ENCODE measurements around the gene WDSUB1.

Gene WDSUB1

DNA sequence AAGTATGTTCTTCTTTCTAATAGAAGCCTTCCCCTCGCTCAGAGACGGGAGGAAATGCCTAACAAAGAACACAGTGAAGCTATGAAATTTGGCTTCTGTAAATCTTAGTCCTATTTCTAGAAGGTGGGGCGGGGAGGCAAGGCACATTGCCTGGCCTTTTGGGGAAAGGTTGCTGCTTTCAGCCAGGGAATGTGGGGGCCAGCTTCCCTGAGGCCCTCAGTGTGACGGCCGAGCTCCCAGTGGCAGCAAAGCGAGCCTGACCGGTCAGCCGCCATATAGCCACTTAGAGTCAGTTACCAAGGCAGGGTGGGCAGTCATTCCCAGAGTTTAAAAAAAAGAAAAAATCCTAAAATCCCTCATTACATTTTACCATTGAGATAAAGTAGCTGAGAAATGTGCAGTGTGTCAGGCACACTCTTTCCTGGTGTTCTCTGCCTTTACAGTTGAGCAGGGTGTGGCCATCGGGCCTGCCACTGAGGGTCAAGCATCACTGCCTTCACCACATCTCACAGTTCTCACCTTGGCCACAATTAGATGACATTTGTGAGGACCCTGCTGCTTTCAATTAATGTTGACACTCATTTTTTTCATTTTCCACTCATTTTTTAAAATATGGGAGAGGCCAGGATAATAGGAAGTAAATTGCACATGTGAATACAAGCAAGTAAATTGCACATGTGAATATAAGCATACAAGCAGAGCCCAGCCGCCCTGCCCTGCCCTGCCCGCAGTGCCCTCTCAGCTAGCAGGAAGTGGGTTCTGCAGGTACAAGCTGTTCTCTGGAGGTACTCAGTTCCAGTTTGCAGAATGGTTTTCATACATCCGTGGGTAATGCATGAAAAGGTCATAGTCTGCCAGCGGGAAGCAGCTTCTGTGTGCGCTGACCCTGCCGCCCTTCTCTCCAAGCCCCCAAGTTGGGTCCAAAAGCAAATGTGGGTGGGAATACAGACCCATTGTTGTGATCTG lies 76.9 kb downstream of the WDSUB1 start:
- Histone ChIP-seq H3K4me3 (replicated peaks; ENCODE audit: insufficient read depth, low read length) (no peak overlapping the region), H3K27ac (replicated peaks) (no peak overlapping the region), H3K27me3 (ENCODE audit: insufficient read depth, poor library complexity, severe bottlenecking) (no peaks in the 10 kb centered on the region)
- no peak for DNase-seq (ENCODE audit: low read depth in 1 of 2, low spot score in 1 of 2)
- TF ChIP-seq CTCF (IDR thresholded peaks at IDR 0.05; ENCODE audit: insufficient read depth, low read length) (no peak), SPI1 (IDR thresholded peaks at IDR 0.05; ENCODE audit: borderline replicate concordance, low read depth) (no peak), POLR2AphosphoS5 (IDR thresholded peaks at IDR 0.05; ENCODE audit: low read depth) (no peak)
- TF ChIP-seq, protein P1, sequence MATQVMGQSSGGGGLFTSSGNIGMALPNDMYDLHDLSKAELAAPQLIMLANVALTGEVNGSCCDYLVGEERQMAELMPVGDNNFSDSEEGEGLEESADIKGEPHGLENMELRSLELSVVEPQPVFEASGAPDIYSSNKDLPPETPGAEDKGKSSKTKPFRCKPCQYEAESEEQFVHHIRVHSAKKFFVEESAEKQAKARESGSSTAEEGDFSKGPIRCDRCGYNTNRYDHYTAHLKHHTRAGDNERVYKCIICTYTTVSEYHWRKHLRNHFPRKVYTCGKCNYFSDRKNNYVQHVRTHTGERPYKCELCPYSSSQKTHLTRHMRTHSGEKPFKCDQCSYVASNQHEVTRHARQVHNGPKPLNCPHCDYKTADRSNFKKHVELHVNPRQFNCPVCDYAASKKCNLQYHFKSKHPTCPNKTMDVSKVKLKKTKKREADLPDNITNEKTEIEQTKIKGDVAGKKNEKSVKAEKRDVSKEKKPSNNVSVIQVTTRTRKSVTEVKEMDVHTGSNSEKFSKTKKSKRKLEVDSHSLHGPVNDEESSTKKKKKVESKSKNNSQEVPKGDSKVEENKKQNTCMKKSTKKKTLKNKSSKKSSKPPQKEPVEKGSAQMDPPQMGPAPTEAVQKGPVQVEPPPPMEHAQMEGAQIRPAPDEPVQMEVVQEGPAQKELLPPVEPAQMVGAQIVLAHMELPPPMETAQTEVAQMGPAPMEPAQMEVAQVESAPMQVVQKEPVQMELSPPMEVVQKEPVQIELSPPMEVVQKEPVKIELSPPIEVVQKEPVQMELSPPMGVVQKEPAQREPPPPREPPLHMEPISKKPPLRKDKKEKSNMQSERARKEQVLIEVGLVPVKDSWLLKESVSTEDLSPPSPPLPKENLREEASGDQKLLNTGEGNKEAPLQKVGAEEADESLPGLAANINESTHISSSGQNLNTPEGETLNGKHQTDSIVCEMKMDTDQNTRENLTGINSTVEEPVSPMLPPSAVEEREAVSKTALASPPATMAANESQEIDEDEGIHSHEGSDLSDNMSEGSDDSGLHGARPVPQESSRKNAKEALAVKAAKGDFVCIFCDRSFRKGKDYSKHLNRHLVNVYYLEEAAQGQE (IDR thresholded peaks at IDR 0.05; ENCODE audit: insufficient replicate concordance, low read depth), result no peak

- Histone ChIP-seq H3K4me3 (replicated peaks; ENCODE audit: insufficient read depth, low read length) (no peak overlapping the region), H3K27ac (replicated peaks) (no peak overlapping the region), H3K27me3 (ENCODE audit: insufficient read depth, poor library complexity, severe bottlenecking) (no peaks in the 10 kb centered on the region)
- DNase-seq (ENCODE audit: low read depth in 1 of 2, low spot score in 1 of 2), result no peak
- TF ChIP-seq SPI1 (IDR thresholded peaks at IDR 0.05; ENCODE audit: borderline replicate concordance, low read depth) (no peak), POLR2AphosphoS5 (IDR thresholded peaks at IDR 0.05; ENCODE audit: low read depth) (no peak), CTCF (IDR thresholded peaks at IDR 0.05; ENCODE audit: insufficient read depth, low read length) (no peak), GABPA (IDR thresholded peaks at IDR 0.05; ENCODE audit: low read depth) (no peak)
- TF ChIP-seq, protein P1 (IDR thresholded peaks at IDR 0.05; ENCODE audit: insufficient replicate concordance, low read depth), result no peak
Observed at GRCh38 chr2:159208438-159208837, 78.1 kb downstream of the WDSUB1 start.

DNA sequence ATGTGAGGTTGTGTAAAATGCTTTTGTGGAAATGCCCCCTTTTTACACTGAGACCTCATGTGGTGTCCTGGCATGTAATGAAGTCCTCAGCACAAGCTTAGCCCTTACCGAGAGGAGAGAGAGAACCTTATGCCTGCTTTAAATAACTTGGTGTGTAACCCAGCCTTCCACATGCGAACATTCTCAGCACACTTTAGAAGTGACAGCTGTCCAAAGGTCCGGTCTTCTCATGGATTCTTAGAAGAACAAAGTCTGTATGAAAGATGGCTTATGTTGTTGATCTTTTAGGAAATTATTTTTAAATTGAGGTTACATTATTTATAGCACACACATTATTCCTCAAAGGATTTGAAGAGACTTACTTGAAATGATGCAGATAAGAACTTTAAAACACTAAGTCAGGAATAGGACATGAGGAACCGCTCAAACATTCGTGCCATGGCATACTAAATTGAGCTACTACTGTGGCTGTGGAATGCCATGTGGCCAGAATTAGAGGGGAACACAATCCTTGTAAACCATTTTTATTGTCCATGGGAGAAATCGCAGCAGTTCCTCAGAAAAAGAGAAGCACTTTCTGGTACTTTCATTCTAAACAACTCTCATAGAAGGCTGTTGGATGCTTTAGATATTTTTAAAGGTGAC lies 79.6 kb downstream of the WDSUB1 start:
- H3K27ac ChIP-seq (replicated peaks), result no peak overlapping the region
- DNase-seq (ENCODE audit: low read depth in 1 of 2, low spot score in 1 of 2), result no peak
- H3K27me3 ChIP-seq (ENCODE audit: insufficient read depth, poor library complexity, severe bottlenecking), result no peaks in the 10 kb centered on the region
- TF ChIP-seq, protein P1 (IDR thresholded peaks at IDR 0.05; ENCODE audit: insufficient replicate concordance, low read depth), result no peak
- no peak for TF ChIP-seq CTCF (IDR thresholded peaks at IDR 0.05; ENCODE audit: insufficient read depth, low read length)
- no peak for TF ChIP-seq POLR2AphosphoS5 (IDR thresholded peaks at IDR 0.05; ENCODE audit: low read depth)
- no peak for TF ChIP-seq SPI1 (IDR thresholded peaks at IDR 0.05; ENCODE audit: borderline replicate concordance, low read depth)
- TF ChIP-seq GABPA (IDR thresholded peaks at IDR 0.05; ENCODE audit: low read depth), result no peak
- H3K4me3 ChIP-seq (replicated peaks; ENCODE audit: insufficient read depth, low read length), result no peak overlapping the region
